ENCODE data around the gene IGFBP3. TPM values are rescaled to one million over a fixed set of nuclear protein-coding genes. Genes with fewer than 3 reads are reported as not detected.

The IGFBP3 gene
- total and polyA plus RNA-seq, 2 of the 13 experiments (the other 11 are each of a cell fraction or from before 2014, with no cell fraction given), result 57.5 TPM; not detected in 1

GRCh38 chr7:45889367-45890067 is 31.6 kb downstream of the IGFBP3 start (continued):
- TF ChIP-seq SETDB1 (CRISPR knock-in tag; IDR thresholded peaks at IDR 0.05; ENCODE audit: borderline replicate concordance) (no peak), CSRNP2 (CRISPR knock-in tag; conservative IDR thresholded peaks at IDR 0.05; ENCODE audit: low read depth) (no peak; the same call in 1 of the 2 replicates), BORCS8-MEF2B (CRISPR knock-in tag; IDR thresholded peaks at IDR 0.05) (no peak), ZNF639 (CRISPR knock-in tag; conservative IDR thresholded peaks at IDR 0.05) (no peak), ZNF616 (CRISPR knock-in tag; IDR thresholded peaks at IDR 0.05; ENCODE audit: low read depth) (peak; percentile 33; the same call in 1 of the 2 replicates), ZNF318 (CRISPR knock-in tag; IDR thresholded peaks at IDR 0.05) (no peak), ZNF30 (CRISPR knock-in tag; IDR thresholded peaks at IDR 0.05) (no peak), GPN1 (CRISPR knock-in tag; IDR thresholded peaks at IDR 0.05; ENCODE audit: borderline replicate concordance) (no peak), ZBTB39 (CRISPR knock-in tag; IDR thresholded peaks at IDR 0.05) (no peak), ZNF335 (CRISPR knock-in tag; IDR thresholded peaks at IDR 0.05) (no peak; the same call in 1 of the 2 replicates), ELF4 (CRISPR knock-in tag; IDR thresholded peaks at IDR 0.05; ENCODE audit: borderline replicate concordance) (no peak; the same call in 1 of the 2 replicates), SMYD3 (CRISPR knock-in tag; IDR thresholded peaks at IDR 0.05) (no peak; the same call in 1 of the 2 replicates), ZNF496 (CRISPR knock-in tag; IDR thresholded peaks at IDR 0.05; ENCODE audit: insufficient replicate concordance) (no peak), MTF2 (CRISPR knock-in tag; IDR thresholded peaks at IDR 0.05; ENCODE audit: borderline replicate concordance) (no peak), ZBTB42 (CRISPR knock-in tag; IDR thresholded peaks at IDR 0.05) (no peak; the same call in 1 of the 2 replicates), DR1 (CRISPR knock-in tag; IDR thresholded peaks at IDR 0.05) (no peak)

Data from HepG2 (cell line).